Lower lobe of right lung (tissue), 2 donors: ENCODE measurements around the gene FOXN4. TPM values are rescaled to one million over a fixed set of nuclear protein-coding genes. Genes with fewer than 3 reads are reported as not detected.

Experiments used
- ATAC-seq, 2 donors: fragments of 200-7000 bp; cut with Tn5 transposase; one replicate each; pipeline ENCODE4 v1.9.1; 2020 to 2022; ENCODE audit warnings: mild to moderate bottlenecking in 2 of 2, moderate library complexity in 2 of 2
- DNase-seq: peaks from one replicate; pipeline ENCODE4 v3.0.0-alpha.2; 2020
- H3K27ac ChIP-seq: fragments of 200-600 bp; one replicate; pipeline ENCODE4 v1.8.0; 2022
- H3K27me3 ChIP-seq: fragments of 200-600 bp; one replicate; pipeline ENCODE4 v1.8.0; 2022; ENCODE audit warnings: low read depth
- H3K36me3 ChIP-seq: fragments of 200-600 bp; one replicate; pipeline ENCODE4 v1.8.0; 2022; ENCODE audit warnings: mild to moderate bottlenecking
- H3K4me1 ChIP-seq: fragments of 200-600 bp; one replicate; pipeline ENCODE4 v1.8.0; 2022
- H3K4me3 ChIP-seq: fragments of 200-600 bp; one replicate; pipeline ENCODE4 v1.8.0; 2022; ENCODE audit warnings: mild to moderate bottlenecking
- H3K9me3 ChIP-seq: fragments of 200-600 bp; one replicate; pipeline ENCODE4 v1.8.0; 2022
- intact Hi-C: fragments of 100-400 bp; cut with DNase I; formaldehyde crosslinking; loops from one replicate; pipeline ENCODE4 v1.11.0; 2022
- total RNA-seq: library from RNA; stranded (reverse); fragmentation: NEBNext Ultra II Directional; extraction: Animal tissue kit (Norgen Biotek cat#: 25700); gene quantifications from one replicate; pipeline ENCODE4 v1.2.1, GENCODE V29; 2021
- TF ChIP-seq, protein P1 (sequence below): fragments of 200-600 bp; IDR thresholded peaks from one replicate; pipeline ENCODE4 v1.8.0; 2022; ENCODE audit warnings: antibody characterized with exemption, mild to moderate bottlenecking
- donor health status: DM: no; HTN: yes; CAD: no; lungs with severe emphysema.

The FOXN4 gene
- total RNA-seq, 1 donor from 2014 or later = not detected

DNA sequence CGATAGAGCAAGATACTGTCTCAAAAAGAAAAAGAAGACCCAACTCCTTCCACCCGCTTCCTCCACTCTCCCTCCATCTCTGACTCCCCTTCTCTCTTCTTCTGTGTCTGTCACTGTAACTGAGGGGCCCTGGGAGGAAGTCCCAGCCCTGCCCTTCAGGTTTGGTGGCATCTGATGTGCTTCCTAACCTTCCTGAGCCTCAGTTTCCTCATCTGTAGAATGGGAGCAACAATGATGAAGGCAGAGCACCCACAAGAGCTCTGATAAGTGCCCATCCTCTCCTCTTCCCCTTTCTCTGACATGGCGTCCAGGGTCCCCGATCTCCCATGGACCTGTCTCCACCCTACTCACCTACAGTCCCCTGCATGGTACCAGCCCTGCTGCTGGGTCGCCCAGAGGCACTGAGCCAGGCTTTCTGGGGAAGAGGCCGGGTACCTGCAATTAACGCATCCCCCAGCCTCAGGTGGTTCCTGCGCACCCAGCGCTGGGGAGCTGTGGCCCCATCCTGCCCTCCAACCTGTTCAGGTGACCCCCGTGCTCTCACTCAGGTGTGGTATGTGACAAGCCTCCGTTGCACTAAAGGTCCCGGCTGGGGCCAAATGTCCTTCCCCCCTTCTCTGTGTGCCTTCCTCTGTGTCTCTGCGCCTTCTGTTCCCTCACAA is 13.2 kb downstream of the FOXN4 start:
- no peak for ATAC-seq
- no peak for DNase-seq

DNA sequence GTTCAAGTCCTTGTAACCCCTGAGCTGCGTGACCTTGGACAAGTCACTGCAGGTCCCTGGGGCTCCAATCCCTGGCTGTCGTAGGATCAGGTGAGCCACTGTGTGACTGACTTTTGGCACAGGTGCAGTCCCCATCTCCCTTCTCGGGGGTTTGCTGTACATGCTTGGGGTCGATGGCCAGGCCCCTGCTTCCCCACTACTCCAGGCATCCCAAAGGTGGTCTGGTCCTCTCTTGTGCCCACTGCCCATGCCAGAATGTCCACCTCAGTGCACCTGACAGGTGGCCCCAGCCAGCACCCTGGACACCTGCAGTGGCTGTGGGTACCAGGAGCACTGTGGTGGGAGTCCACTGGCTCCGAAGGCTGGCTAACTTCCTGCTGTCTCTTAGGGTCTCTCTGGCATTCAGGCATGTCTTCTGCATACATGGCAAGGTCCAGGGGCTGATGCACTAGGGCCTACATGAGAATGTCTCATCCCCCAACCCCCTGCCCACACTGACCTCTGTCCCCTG is 14.7 kb downstream of the FOXN4 start:
- Histone ChIP-seq H3K27me3 (peaks cover 33% of the 10 kb centered on the region), H3K4me1 (no peaks in the 10 kb centered on the region), H3K9me3 (no peaks in the 10 kb centered on the region), H3K27ac (no peak overlapping the region), H3K36me3 (no peaks in the 10 kb centered on the region), H3K4me3 (no peak overlapping the region)
- DNase-seq (no peak), ATAC-seq (no peak)
- intact Hi-C loops = no loop called here
- TF ChIP-seq, protein P1, sequence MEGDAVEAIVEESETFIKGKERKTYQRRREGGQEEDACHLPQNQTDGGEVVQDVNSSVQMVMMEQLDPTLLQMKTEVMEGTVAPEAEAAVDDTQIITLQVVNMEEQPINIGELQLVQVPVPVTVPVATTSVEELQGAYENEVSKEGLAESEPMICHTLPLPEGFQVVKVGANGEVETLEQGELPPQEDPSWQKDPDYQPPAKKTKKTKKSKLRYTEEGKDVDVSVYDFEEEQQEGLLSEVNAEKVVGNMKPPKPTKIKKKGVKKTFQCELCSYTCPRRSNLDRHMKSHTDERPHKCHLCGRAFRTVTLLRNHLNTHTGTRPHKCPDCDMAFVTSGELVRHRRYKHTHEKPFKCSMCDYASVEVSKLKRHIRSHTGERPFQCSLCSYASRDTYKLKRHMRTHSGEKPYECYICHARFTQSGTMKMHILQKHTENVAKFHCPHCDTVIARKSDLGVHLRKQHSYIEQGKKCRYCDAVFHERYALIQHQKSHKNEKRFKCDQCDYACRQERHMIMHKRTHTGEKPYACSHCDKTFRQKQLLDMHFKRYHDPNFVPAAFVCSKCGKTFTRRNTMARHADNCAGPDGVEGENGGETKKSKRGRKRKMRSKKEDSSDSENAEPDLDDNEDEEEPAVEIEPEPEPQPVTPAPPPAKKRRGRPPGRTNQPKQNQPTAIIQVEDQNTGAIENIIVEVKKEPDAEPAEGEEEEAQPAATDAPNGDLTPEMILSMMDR = no peak

More for the DNA sequence above, 13.2 kb downstream of the FOXN4 start:
- no peaks in the 10 kb centered on the region for H3K4me1 ChIP-seq
- TF ChIP-seq, protein P1 = no peak
- H3K4me3 ChIP-seq = no peak overlapping the region
- intact Hi-C loops = no loop called here
- peaks cover 31% of the 10 kb centered on the region for H3K27me3 ChIP-seq
- H3K27ac ChIP-seq = no peak overlapping the region
- H3K36me3 ChIP-seq = no peaks in the 10 kb centered on the region
- no peaks in the 10 kb centered on the region for H3K9me3 ChIP-seq

DNA sequence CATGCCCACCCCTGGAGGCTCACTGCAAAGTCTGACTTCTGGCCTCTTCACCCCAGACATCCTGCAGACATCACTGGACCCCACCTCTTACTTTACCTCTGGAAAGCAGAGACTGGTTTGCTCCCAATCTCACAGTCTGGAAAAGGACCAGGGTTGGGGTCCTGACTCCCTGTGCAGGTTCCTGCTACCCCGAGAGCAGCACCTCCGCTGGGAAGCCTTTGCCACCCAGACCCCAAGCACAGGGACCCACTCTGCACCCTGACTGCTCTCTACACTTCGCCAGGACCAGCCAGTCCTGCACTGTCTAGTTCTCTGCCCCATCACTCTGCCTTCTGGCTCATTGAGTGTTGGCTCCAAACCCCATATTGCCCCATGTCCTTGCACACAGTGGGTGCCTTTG is 16.0 kb downstream of the FOXN4 start:
- intact Hi-C loops = no loop called here
- Histone ChIP-seq H3K27ac (no peak overlapping the region), H3K27me3 (peaks cover 33% of the 10 kb centered on the region), H3K9me3 (no peaks in the 10 kb centered on the region), H3K36me3 (no peaks in the 10 kb centered on the region), H3K4me1 (no peaks in the 10 kb centered on the region), H3K4me3 (no peak overlapping the region)
- ATAC-seq (no peak), DNase-seq (no peak)
- TF ChIP-seq, protein P1 = no peak

DNA sequence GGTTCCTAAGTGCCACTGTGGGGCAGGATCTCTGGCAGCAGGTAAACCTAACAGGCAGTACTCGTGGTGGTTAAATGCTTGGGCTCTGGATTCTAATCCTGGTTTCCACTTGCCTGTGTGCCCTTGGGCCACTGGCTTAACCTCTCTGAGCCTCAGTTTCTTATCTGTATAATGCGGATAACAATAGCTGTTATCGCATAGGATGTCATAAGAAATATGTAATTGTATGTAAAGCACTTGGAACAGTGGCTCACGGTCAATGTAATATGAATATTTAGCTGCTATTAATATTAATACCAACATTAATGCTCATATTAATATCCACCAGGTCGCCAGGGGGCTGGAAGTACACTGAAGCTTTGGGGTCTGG is 16.8 kb downstream of the FOXN4 start:
- TF ChIP-seq, protein P1 = no peak
- Histone ChIP-seq H3K4me1 (no peaks in the 10 kb centered on the region), H3K36me3 (no peaks in the 10 kb centered on the region), H3K4me3 (no peak overlapping the region), H3K27me3 (peaks cover 37% of the 10 kb centered on the region), H3K9me3 (no peaks in the 10 kb centered on the region), H3K27ac (no peak overlapping the region)
- intact Hi-C loops = no loop called here
- ATAC-seq (no peak), DNase-seq (no peak)

DNA sequence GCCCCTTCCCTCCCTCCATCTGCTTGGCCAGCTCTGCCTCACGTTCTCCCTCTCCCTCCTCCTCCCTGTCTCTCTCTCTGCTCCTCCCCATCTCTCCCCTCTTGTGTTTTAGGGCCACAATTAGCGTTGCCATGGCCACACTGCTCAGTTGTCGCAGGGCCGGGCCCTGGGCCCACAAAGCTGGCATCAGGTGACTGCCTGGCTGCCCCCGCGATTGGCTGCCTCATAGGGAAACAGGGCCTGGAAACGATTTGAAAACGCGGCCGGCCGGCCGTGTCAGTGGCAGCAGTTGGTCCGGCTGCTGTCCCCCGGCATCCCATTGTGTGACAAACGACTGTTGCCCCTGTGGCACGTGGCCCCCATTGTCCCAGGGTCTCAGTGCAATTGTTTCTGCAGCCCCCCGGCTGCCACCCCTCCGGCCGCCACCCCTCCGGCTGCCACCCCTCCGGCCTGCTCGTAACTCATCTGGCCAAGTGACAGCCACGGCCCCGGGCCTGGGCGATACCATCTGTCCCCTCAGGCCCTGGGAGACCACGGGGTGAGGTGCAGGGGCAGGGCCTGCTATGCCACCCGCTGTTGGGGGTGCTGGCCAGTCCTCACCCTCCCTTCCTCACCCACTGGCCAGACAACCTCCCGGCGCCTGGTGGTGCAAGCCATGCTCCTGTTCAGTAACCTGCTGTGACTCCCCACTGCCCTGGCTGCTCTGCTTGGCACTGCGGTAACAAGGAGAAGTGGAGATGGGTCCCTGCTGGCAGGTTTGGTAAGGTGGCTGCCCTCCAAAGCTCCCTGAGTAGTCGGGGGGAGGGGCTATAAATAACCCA is 17.4 kb downstream of the FOXN4 start:
- Histone ChIP-seq H3K4me1 (no peaks in the 10 kb centered on the region), H3K9me3 (no peaks in the 10 kb centered on the region), H3K4me3 (peak overlapping the region; percentile 28), H3K36me3 (no peaks in the 10 kb centered on the region), H3K27me3 (peaks cover 37% of the 10 kb centered on the region), H3K27ac (no peak overlapping the region)
- intact Hi-C loops = no loop called here
- TF ChIP-seq, protein P1 = no peak
- peak; percentile 55 to 58 for ATAC-seq
- DNase-seq = no peak
